Activated naive CD8-positive, alpha-beta T cell treated with anti-CD3 and anti-CD28 coated beads, Interleukin-2, amount 10 ng/mL, durations not matched to agents 7 days and 5 days (primary cell): Measurements from ENCODE around the gene SHC3. TPM values are rescaled to one million over a fixed set of nuclear protein-coding genes. Genes with fewer than 3 reads are reported as not detected.

Experiments used
- ATAC-seq: fragments of 150-1000 bp; cut with Tn5 transposase; one replicate; pipeline ENCODE4 v1.10.0; 2021; ENCODE audit warnings: low read depth, moderate library complexity
- POLR2A ChIA-PET: fragments of 350-600 bp; sonication (Branson Sonifier 250); formaldehyde crosslinking; loops from one replicate; lab custom pipeline; 2021; ENCODE audit warnings: antibody characterized with exemption; lab: Charles Lee
- DNase-seq: peaks from one replicate; pipeline ENCODE4 v3.0.0; 2021
- H3K27ac Mint-ChIP-seq: one replicate; pipeline ENCODE4 v1.8.0; 2022; ENCODE audit warnings: mild to moderate bottlenecking, mixed read lengths
- H3K27me3 Mint-ChIP-seq: one replicate; pipeline ENCODE4 v1.8.0; 2022; ENCODE audit warnings: mild to moderate bottlenecking, moderate library complexity, mixed read lengths
- H3K36me3 Mint-ChIP-seq: one replicate; pipeline ENCODE4 v1.8.0; 2021; ENCODE audit warnings: mild to moderate bottlenecking, mixed read lengths
- H3K4me1 Mint-ChIP-seq: one replicate; pipeline ENCODE4 v1.8.0; 2021; ENCODE audit warnings: mixed read lengths
- H3K4me3 Mint-ChIP-seq: one replicate; pipeline ENCODE4 v1.8.0; 2022; ENCODE audit warnings: mild to moderate bottlenecking, moderate library complexity, mixed read lengths
- H3K9me3 Mint-ChIP-seq: one replicate; pipeline ENCODE4 v1.8.0; 2021; ENCODE audit warnings: mixed read lengths
- total RNA-seq, 2 experiments: library from RNA; stranded (reverse); gene quantifications; one replicate each; pipeline ENCODE4 v1.2.3, GENCODE V29; 2021

The SHC3 gene
- total RNA-seq, 2 experiments from 2014 or later: not detected

DNA sequence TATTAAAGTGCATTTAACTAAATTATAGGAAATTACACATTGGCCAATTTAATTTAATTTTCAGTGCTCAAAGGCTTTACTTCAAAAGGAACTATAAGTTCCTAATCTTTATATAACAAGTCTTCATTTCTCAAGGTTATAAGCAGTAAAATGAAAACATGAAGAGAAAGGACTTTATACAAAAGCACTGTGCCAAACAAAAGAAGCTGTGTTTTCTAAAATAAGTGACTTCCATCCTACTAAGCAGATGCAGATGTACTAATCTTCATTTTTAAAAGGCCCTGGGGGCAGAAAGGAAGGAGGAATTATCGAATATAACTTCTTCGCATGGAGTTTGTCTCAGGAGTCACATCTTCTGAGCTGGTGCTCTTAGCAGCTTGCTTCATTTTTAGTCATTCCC, 81.4 kb downstream of the SHC3 start:
- Mint-ChIP-seq H3K4me1 (no peaks in the 10 kb centered on the region), H3K36me3 (no peaks in the 10 kb centered on the region), H3K27ac (no peak overlapping the region), H3K4me3 (no peak overlapping the region), H3K27me3 (peaks cover 20% of the 10 kb centered on the region), H3K9me3 (no peaks in the 10 kb centered on the region)
- ATAC-seq: no peak
- POLR2A ChIA-PET: no interaction called here
- DNase-seq: no peak

- no peaks in the 10 kb centered on the region for H3K36me3 Mint-ChIP-seq
- no peaks in the 10 kb centered on the region for H3K9me3 Mint-ChIP-seq
- H3K27me3 Mint-ChIP-seq: peaks cover 20% of the 10 kb centered on the region
- H3K4me3 Mint-ChIP-seq: no peak overlapping the region
- H3K4me1 Mint-ChIP-seq: no peaks in the 10 kb centered on the region
- POLR2A ChIA-PET: no interaction called here
- no peak overlapping the region for H3K27ac Mint-ChIP-seq
- ATAC-seq (no peak), DNase-seq (no peak)
These were observed 81.8 kb downstream of the SHC3 start for GRCh38 chr9:89096807-89097206.

DNA sequence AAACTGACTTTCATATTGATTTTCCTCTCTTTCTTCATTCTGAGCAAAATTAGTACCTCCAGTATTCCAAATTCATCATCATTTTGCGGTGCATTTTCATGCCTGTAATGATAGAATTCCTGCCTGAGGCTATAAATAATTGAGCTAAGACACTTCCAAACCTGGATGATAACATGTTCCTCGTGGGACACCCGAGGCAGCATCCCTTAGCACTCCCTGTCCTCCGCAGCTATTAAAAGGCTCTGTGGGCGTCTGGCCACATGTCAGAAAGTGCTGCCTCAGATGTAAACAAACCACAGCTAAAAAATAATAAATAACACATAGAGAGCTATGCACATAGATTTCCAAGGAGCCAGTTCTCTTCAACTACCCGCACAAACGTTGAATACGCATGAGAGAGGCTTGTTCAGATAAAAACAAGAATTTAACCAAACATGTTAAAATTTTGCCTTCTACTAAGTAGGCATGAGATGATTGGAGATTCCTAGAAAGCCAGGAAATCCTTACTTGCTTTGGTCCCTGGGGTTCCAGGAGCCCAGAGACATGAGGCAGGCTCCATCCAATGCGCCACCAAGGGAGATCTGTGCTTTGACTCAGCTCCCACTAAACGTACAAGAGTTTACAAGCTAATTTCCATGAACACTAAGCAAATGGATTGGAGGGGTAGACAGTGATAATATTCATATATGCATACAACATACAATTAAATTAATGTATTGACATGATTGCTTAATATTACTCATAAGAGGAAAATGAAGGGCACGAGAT, 82.7 kb downstream of the SHC3 start:
- Mint-ChIP-seq H3K4me3 (no peak overlapping the region), H3K27ac (no peak overlapping the region), H3K36me3 (no peaks in the 10 kb centered on the region), H3K4me1 (no peaks in the 10 kb centered on the region), H3K9me3 (no peaks in the 10 kb centered on the region), H3K27me3 (peaks cover 16% of the 10 kb centered on the region)
- DNase-seq: no peak
- POLR2A ChIA-PET: no interaction called here
- ATAC-seq: no peak

GRCh38 chr9:89093201-89093975, 85.2 kb downstream of the SHC3 start:
- H3K4me3 Mint-ChIP-seq: no peak overlapping the region
- DNase-seq (no peak), ATAC-seq (no peak)
- H3K4me1 Mint-ChIP-seq: no peaks in the 10 kb centered on the region
- POLR2A ChIA-PET: no interaction called here
- peaks cover 9% of the 10 kb centered on the region for H3K27me3 Mint-ChIP-seq
- H3K27ac Mint-ChIP-seq: no peak overlapping the region
- H3K36me3 Mint-ChIP-seq: no peaks in the 10 kb centered on the region
- H3K9me3 Mint-ChIP-seq: no peaks in the 10 kb centered on the region

DNA sequence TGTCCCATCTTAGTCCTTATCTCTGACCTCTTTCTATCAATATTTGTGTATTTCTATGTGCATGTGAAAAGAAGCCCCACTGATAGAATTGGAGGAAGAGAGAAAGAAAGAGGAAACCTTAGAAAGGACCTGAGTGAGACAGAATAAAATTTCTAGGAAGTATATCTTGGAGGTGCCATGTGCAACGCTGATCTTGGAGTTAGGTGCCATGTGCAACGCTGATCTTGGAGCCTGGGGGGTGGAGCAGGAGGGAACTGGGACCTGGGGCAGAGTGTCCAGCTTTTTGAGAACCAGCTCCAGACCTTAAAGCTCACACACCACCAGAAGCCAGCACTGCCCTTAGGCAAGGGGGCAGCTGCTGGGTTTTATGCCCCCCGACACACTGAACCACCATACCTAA, 89.4 kb downstream of the SHC3 start:
- Mint-ChIP-seq H3K27ac (no peak overlapping the region), H3K36me3 (no peaks in the 10 kb centered on the region), H3K4me3 (no peak overlapping the region), H3K4me1 (no peaks in the 10 kb centered on the region), H3K27me3 (peaks cover 8% of the 10 kb centered on the region), H3K9me3 (no peaks in the 10 kb centered on the region)
- DNase-seq (no peak), ATAC-seq (no peak)
- POLR2A ChIA-PET: no interaction called here

GRCh38 chr9:89083626-89084025, 95.0 kb downstream of the SHC3 start:
- DNase-seq (no peak), ATAC-seq (no peak)
- Mint-ChIP-seq H3K27ac (no peak overlapping the region), H3K9me3 (no peaks in the 10 kb centered on the region), H3K36me3 (no peaks in the 10 kb centered on the region), H3K4me1 (no peaks in the 10 kb centered on the region), H3K27me3 (peaks cover 15% of the 10 kb centered on the region), H3K4me3 (no peak overlapping the region)
- POLR2A ChIA-PET: no interaction called here

DNA sequence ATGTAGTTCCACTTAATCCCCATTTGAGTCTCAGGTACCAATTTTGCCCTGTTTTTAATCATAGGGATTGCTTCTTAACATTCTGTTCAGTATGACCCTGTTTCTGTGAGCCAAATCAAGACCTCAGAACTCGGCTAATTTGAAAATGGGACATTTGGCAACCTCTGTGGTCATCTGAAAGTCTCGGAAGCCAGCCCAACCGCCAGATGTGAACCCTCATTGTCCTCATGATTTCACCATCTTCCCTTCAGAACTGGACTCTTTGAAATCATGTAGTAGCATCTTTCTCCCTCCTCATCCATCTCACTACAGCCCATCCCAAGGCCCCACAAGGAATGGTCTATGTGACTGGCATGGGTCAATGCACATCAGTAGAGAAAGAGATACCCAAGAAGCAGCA, 98.4 kb downstream of the SHC3 start:
- Mint-ChIP-seq H3K4me1 (no peaks in the 10 kb centered on the region), H3K4me3 (no peak overlapping the region), H3K36me3 (no peaks in the 10 kb centered on the region), H3K27me3 (peaks cover 26% of the 10 kb centered on the region), H3K27ac (no peak overlapping the region), H3K9me3 (no peaks in the 10 kb centered on the region)
- DNase-seq: no peak
- POLR2A ChIA-PET: no interaction called here
- ATAC-seq: no peak

- H3K9me3 Mint-ChIP-seq: no peaks in the 10 kb centered on the region
- DNase-seq (no peak), ATAC-seq (no peak)
- peaks cover 26% of the 10 kb centered on the region for H3K27me3 Mint-ChIP-seq
- no peak overlapping the region for H3K27ac Mint-ChIP-seq
- H3K4me1 Mint-ChIP-seq: no peaks in the 10 kb centered on the region
- no peaks in the 10 kb centered on the region for H3K36me3 Mint-ChIP-seq
- H3K4me3 Mint-ChIP-seq: no peak overlapping the region
- POLR2A ChIA-PET: no interaction called here
These were observed 99.2 kb downstream of the SHC3 start for GRCh38 chr9:89079391-89079790.

DNA sequence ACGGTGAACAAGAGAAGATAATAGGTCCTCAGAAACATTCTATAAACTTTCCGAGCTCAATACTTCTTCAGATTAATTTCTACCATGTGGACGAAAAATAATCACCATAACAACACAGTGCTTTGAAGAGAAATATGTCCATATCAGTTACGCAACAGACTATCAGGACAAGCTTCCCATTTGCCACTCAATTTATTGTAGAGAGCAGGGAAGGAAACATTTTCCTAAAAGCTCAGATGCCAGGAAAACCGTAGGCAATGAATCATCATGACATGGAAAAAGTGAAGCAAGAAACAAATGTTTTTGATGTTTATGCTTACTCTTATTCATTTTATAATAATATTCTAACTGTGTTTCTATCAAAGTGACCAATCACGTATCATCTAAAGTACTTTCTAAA, 99.8 kb downstream of the SHC3 start:
- H3K27me3 Mint-ChIP-seq: peaks cover 26% of the 10 kb centered on the region

GRCh38 chr9:89078421-89078820, 100.2 kb downstream of the SHC3 start:
- ATAC-seq: no peak
- Mint-ChIP-seq H3K27me3 (peaks cover 23% of the 10 kb centered on the region), H3K36me3 (no peaks in the 10 kb centered on the region), H3K27ac (no peak overlapping the region), H3K4me3 (no peak overlapping the region), H3K9me3 (no peaks in the 10 kb centered on the region), H3K4me1 (no peaks in the 10 kb centered on the region)
- POLR2A ChIA-PET: no interaction called here
- no peak for DNase-seq

More for the DNA sequence above, 99.8 kb downstream of the SHC3 start:
- DNase-seq (no peak), ATAC-seq (no peak)
- Mint-ChIP-seq H3K4me3 (no peak overlapping the region), H3K9me3 (no peaks in the 10 kb centered on the region), H3K4me1 (no peaks in the 10 kb centered on the region), H3K27ac (no peak overlapping the region), H3K36me3 (no peaks in the 10 kb centered on the region)
- POLR2A ChIA-PET: no interaction called here

GRCh38 chr9:89077519-89077918, 101.1 kb downstream of the SHC3 start:
- peaks cover 23% of the 10 kb centered on the region for H3K27me3 Mint-ChIP-seq
- H3K4me1 Mint-ChIP-seq: no peaks in the 10 kb centered on the region
- POLR2A ChIA-PET: no interaction called here
- no peaks in the 10 kb centered on the region for H3K36me3 Mint-ChIP-seq
- no peak for DNase-seq
- H3K4me3 Mint-ChIP-seq: no peak overlapping the region
- no peak for ATAC-seq
- no peak overlapping the region for H3K27ac Mint-ChIP-seq
- H3K9me3 Mint-ChIP-seq: no peaks in the 10 kb centered on the region

DNA sequence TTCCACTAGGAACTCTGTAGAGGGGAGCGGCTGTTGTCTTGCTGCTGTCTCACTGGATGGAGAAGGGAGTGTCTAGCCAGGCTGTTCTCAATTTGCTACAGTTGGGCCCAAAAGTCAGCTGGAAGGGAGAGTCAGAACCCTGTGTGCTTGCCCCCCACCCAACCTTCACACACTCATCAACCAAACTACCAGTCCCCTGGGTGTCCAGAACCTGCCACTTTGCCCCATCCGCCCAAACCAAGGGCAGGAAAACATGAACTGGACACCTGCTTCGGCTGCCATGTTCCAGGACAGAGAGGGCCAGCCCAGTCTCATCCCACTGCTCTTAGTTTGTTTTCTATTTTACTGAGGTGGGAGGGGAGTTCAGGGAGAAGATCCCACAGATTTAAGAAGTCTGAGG, 105.2 kb downstream of the SHC3 start:
- no peak overlapping the region for H3K4me3 Mint-ChIP-seq
- H3K27me3 Mint-ChIP-seq: peaks cover 17% of the 10 kb centered on the region
- no peaks in the 10 kb centered on the region for H3K4me1 Mint-ChIP-seq
- POLR2A ChIA-PET: no interaction called here
- DNase-seq (no peak), ATAC-seq (no peak)
- H3K36me3 Mint-ChIP-seq: no peaks in the 10 kb centered on the region
- H3K27ac Mint-ChIP-seq: no peak overlapping the region
- H3K9me3 Mint-ChIP-seq: no peaks in the 10 kb centered on the region

DNA sequence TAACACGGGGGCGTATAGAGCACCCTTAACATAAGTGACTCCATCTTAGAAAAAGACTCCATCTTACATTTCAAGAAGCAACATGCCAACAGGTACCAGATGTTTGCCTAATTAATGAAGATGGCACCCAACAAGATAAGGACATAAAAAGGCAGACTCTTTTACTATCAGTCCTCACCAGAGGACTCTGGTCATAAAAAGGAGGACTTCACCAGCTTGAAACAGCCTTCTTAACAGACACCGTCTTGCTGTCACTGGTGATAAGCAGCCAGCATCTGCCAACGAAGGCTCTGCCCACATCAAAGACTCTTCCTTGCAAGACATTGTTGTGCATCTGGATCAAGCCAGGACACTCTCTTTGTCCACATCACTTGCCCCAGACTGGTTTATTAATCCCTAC, 107.0 kb downstream of the SHC3 start:
- H3K27ac Mint-ChIP-seq: no peak overlapping the region
- H3K4me3 Mint-ChIP-seq: no peak overlapping the region
- peaks cover 7% of the 10 kb centered on the region for H3K27me3 Mint-ChIP-seq
- H3K9me3 Mint-ChIP-seq: no peaks in the 10 kb centered on the region
- no peak for ATAC-seq
- no peaks in the 10 kb centered on the region for H3K36me3 Mint-ChIP-seq
- POLR2A ChIA-PET: no interaction called here
- DNase-seq: no peak
- no peaks in the 10 kb centered on the region for H3K4me1 Mint-ChIP-seq

DNA sequence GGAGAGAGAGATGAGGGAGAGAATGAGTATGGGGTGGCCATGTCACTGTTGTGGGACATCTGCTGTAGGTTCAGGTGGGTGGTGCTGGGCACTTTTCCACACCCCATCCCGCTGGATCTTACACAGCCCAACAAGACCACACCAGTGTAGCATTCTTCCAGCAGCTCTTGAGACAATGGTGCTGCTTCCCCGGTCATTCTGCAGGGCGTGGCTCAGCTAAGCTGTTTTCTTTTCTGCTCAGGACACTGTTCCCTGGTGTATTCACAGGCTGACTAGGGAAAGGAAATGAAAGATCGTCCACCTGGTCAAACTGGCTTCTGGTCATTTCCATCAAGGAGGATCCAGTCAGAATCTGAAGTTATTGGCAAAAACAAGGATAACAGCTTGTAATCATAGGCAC, 111.8 kb downstream of the SHC3 start:
- no peak overlapping the region for H3K27ac Mint-ChIP-seq
- no peak overlapping the region for H3K4me3 Mint-ChIP-seq
- no peaks in the 10 kb centered on the region for H3K9me3 Mint-ChIP-seq
- H3K27me3 Mint-ChIP-seq: peaks cover 3% of the 10 kb centered on the region
- ATAC-seq (no peak), DNase-seq (no peak)
- H3K36me3 Mint-ChIP-seq: no peaks in the 10 kb centered on the region
- H3K4me1 Mint-ChIP-seq: no peaks in the 10 kb centered on the region
- POLR2A ChIA-PET: no interaction called here
